Smooth muscle cell (in vitro differentiated cells): ENCODE data around the gene PCDHA10. TPM values are rescaled to one million over a fixed set of nuclear protein-coding genes. Genes with fewer than 3 reads are reported as not detected.
"Not testable (repeated sequence)": the region's sequence is repeated elsewhere in the genome, so short reads cannot be mapped to it uniquely, and the experiment has no call there.

Experiments
- DNase-seq: peaks from one replicate; lab custom pipeline; 2025; ENCODE audit not compliant: unreplicated experiment; lab: John Stamatoyannopoulos, UW
- H2AFZ ChIP-seq: fragments of 200-600 bp; sonication (generic); 2 replicates; pipeline ENCODE4 v1.6.0; 2016; ENCODE audit warnings: antibody characterized with exemption, low read depth, mild to moderate bottlenecking
- H3F3A ChIP-seq: fragments of 200-600 bp; sonication (generic); 2 replicates; pipeline ENCODE4 v1.6.0; 2017; ENCODE audit warnings: antibody characterized with exemption, low read depth
- H3K27ac ChIP-seq: fragments of 200-600 bp; sonication (generic); 2 replicates; pipeline ENCODE4 v1.5.1; 2016; ENCODE audit warnings: low read depth, mild to moderate bottlenecking
- H3K27me3 ChIP-seq: fragments of 200-600 bp; sonication (generic); 2 replicates; pipeline ENCODE4 v1.6.1; 2016; ENCODE audit warnings: low read depth, mild to moderate bottlenecking
- H3K36me3 ChIP-seq: fragments of 200-600 bp; sonication (generic); 2 replicates; pipeline ENCODE4 v1.5.1; 2016; ENCODE audit warnings: low read depth
- H3K4me1 ChIP-seq: fragments of 200-600 bp; sonication (generic); 2 replicates; pipeline ENCODE4 v1.5.1; 2016; ENCODE audit warnings: low read depth
- H3K4me2 ChIP-seq: fragments of 200-600 bp; sonication (generic); 2 replicates; pipeline ENCODE4 v1.6.0; 2016; ENCODE audit warnings: mild to moderate bottlenecking
- H3K4me3 ChIP-seq: fragments of 200-600 bp; sonication (generic); 2 replicates; pipeline ENCODE4 v1.5.1; 2016; ENCODE audit warnings: mild to moderate bottlenecking
- H3K79me2 ChIP-seq: fragments of 200-600 bp; sonication (generic); 2 replicates; pipeline ENCODE4 v1.6.0; 2016; ENCODE audit warnings: low read depth, mild to moderate bottlenecking
- H3K9ac ChIP-seq: fragments of 200-600 bp; sonication (generic); 2 replicates; pipeline ENCODE4 v1.6.0; 2016; ENCODE audit warnings: low read depth
- H3K9me3 ChIP-seq: fragments of 200-600 bp; sonication (generic); replicated peaks from 2 replicates; pipeline ENCODE4 v1.5.1; 2016; ENCODE audit warnings: low read depth
- H4K20me1 ChIP-seq: fragments of 200-600 bp; sonication (generic); 2 replicates; pipeline ENCODE4 v1.6.0; 2016; ENCODE audit warnings: low read depth
- WGBS: methylation state at CpG from one replicate; pipeline ENCODE4 v1.1.7; 2016; ENCODE audit warnings: low lambda C conversion rate; 5-methylcytosine and 5-hydroxymethylcytosine counted together
- polyA plus RNA-seq: library from polyadenylated mRNA; unstranded; fragments of >200 nt; fragmentation: Nextera tagmentation; extraction: Ambion mirVana; gene quantifications from 2 replicates; pipeline ENCODE4 v1.2.1, GENCODE V29; 2016
- total RNA-seq: library from RNA; depleted of rRNA; stranded (reverse); fragments of >200 nt; gene quantifications from 2 replicates; pipeline ENCODE4 v1.2.3, GENCODE V29; 2014
- TF ChIP-seq, protein P1 (sequence below): fragments of 200-600 bp; sonication (generic); IDR thresholded peaks from 2 replicates; pipeline ENCODE4 v1.5.1; 2017; ENCODE audit warnings: borderline replicate concordance, mild to moderate bottlenecking, antibody characterized with exemption; ENCODE audit not compliant: insufficient read depth, poor library complexity, severe bottlenecking

The PCDHA10 gene
- total and polyA plus RNA-seq, 2 experiments from 2014 or later = 10.1 to 16.1 TPM

DNA sequence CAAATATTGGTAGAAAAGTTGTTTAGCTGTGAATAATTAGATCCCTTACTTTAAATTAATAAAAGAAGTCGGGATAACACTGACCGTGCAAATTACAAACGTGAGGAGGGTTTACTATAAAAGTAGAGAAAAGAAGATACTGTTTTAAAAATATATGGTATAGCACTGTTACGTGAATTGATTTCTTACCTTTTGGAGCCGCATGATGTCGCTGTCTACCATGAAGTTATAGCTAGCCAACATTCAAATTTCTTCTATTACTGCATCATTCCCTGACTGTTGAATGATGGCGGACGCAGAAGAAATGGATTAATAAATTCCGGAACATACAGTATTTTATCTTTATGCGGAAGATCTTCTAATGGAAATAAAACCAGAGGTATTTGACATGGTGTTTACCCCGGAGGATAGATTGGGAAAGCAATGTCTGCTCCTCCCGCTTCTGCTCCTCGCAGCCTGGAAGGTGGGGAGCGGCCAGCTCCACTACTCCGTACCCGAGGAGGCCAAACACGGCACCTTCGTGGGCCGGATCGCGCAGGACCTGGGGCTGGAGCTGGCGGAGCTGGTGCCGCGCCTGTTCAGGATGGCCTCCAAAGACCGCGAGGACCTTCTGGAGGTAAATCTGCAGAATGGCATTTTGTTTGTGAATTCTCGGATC lies 27.9 kb upstream of the PCDHA10 start, which contains the start of gene PCDHA6:
Gene PCDHA6, plus strand, starts transcription at position 257 of the 658 bp plus-strand sequence. Its CDS starts 132 bp downstream, at position 389.
- no peak for DNase-seq
- Histone ChIP-seq H3F3A (no peaks in the 10 kb centered on the region), H3K4me2 (no peak within 1 kb of the TSS), H4K20me1 (no peaks in the 10 kb centered on the region), H3K27ac (no peak within 1 kb of the TSS), H3K9me3 (no peaks in the 10 kb centered on the region), H3K9ac (no peak within 1 kb of the TSS), H3K79me2 (no peaks in the 10 kb centered on the region), H3K27me3 (no peaks in the 10 kb centered on the region), H3K4me1 (no peaks in the 10 kb centered on the region), H3K36me3 (no peaks in the 10 kb centered on the region), H2AFZ (no peak within 1 kb of the TSS), H3K4me3 (no peak within 1 kb of the TSS)
- 94% methylated on average over 27 of the region's 27 CpGs for WGBS
- TF ChIP-seq, protein P1, sequence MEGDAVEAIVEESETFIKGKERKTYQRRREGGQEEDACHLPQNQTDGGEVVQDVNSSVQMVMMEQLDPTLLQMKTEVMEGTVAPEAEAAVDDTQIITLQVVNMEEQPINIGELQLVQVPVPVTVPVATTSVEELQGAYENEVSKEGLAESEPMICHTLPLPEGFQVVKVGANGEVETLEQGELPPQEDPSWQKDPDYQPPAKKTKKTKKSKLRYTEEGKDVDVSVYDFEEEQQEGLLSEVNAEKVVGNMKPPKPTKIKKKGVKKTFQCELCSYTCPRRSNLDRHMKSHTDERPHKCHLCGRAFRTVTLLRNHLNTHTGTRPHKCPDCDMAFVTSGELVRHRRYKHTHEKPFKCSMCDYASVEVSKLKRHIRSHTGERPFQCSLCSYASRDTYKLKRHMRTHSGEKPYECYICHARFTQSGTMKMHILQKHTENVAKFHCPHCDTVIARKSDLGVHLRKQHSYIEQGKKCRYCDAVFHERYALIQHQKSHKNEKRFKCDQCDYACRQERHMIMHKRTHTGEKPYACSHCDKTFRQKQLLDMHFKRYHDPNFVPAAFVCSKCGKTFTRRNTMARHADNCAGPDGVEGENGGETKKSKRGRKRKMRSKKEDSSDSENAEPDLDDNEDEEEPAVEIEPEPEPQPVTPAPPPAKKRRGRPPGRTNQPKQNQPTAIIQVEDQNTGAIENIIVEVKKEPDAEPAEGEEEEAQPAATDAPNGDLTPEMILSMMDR = no peak

DNA sequence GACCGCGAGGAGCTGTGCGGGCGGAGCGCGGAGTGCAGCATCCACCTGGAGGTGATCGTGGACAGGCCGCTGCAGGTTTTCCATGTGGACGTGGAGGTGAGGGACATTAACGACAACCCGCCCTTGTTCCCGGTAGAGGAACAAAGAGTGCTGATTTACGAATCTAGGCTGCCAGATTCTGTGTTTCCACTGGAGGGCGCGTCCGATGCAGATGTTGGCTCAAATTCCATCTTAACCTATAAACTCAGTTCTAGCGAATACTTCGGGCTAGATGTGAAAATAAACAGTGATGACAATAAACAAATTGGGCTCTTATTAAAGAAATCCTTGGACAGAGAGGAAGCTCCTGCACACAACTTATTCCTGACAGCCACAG lies 27.3 kb upstream of the PCDHA10 start:
- Histone ChIP-seq H3K9ac (no peak overlapping the region), H4K20me1 (no peaks in the 10 kb centered on the region), H3K27me3 (no peaks in the 10 kb centered on the region), H3K4me1 (no peaks in the 10 kb centered on the region), H3K27ac (no peak overlapping the region), H3K9me3 (no peaks in the 10 kb centered on the region), H3K4me2 (no peak overlapping the region), H3K4me3 (no peak overlapping the region), H2AFZ (no peak overlapping the region), H3F3A (no peaks in the 10 kb centered on the region), H3K79me2 (no peaks in the 10 kb centered on the region), H3K36me3 (no peaks in the 10 kb centered on the region)
- no peak for DNase-seq
- WGBS = 94% methylated on average over 18 of the region's 18 CpGs
- TF ChIP-seq, protein P1 = no peak

DNA sequence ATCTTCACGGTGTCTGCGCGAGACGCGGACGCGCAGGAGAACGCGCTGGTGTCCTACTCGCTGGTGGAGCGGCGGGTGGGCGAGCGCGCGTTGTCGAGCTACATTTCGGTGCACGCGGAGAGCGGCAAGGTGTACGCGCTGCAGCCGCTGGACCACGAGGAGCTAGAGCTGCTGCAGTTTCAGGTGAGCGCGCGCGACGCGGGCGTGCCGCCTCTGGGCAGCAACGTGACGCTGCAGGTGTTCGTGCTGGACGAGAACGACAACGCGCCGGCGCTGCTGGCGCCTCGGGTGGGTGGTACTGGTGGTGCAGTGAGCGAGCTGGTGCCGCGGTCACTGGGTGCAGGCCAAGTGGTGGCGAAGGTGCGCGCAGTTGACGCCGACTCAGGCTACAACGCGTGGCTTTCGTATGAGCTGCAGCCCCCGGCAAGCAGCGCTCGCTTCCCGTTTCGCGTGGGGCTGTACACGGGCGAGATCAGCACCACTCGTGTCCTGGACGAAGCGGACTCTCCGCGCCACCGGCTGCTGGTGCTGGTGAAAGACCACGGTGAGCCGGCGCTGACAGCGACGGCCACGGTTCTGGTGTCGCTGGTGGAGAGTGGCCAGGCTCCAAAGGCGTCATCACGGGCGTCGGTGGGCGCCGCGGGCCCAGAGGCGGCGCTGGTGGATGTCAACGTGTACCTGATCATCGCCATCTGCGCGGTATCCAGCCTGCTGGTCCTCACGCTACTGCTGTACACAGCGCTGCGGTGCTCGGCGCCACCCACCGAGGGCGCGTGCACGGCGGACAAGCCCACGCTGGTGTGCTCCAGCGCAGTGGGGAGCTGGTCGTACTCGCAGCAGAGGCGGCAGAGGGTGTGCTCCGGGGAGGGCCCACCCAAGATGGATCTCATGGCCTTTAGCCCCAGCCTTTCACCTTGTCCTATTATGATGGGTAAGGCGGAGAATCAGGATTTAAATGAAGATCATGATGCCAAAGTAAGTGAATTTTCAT lies 25.9 kb upstream of the PCDHA10 start:
- H3K4me3 ChIP-seq, H3K9me3 ChIP-seq, H3K9ac ChIP-seq, H3F3A ChIP-seq, H2AFZ ChIP-seq, H3K4me2 ChIP-seq, H3K27ac ChIP-seq, H3K79me2 ChIP-seq, H3K27me3 ChIP-seq, H3K4me1 ChIP-seq, H3K36me3 ChIP-seq, DNase-seq, H4K20me1 ChIP-seq: not testable (repeated sequence)
- WGBS = 99% methylated on average over 100 of the region's 106 CpGs

DNA sequence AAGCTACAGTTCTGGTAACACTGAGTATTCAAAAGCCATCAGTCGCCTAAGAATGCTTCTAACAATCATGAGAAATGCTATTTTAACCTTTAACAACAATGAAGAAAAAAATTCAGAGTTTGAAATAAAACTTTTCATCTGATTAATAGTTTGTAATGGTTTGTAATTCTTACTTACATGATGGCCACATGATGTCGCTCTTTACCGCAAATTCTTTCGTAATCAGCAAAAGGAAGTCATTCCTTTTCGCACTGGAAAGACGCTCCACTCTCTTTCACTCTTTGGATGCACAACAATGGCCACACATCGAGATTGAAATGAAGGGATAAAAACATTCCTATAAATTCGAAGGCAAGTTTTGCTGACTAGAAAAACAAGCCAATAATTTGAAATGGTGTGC lies 21.7 kb upstream of the PCDHA10 start, which contains the start of gene PCDHA7:
Gene PCDHA7, plus strand, starts transcription at position 277 of the 400 bp plus-strand sequence. Its CDS starts 115 bp downstream, at position 392.
- WGBS = 88% methylated on average over 8 of the region's 8 CpGs
- Histone ChIP-seq H3K27ac (no peak within 1 kb of the TSS), H4K20me1 (no peaks in the 10 kb centered on the region), H3K4me2 (no peak within 1 kb of the TSS), H3K27me3 (no peaks in the 10 kb centered on the region), H3K9ac (no peak within 1 kb of the TSS), H3K4me3 (peak within 1 kb of the TSS; percentile 15), H3K36me3 (no peaks in the 10 kb centered on the region), H3K4me1 (no peaks in the 10 kb centered on the region), H3K9me3 (no peaks in the 10 kb centered on the region), H2AFZ (no peak within 1 kb of the TSS), H3K79me2 (no peaks in the 10 kb centered on the region), H3F3A (no peaks in the 10 kb centered on the region)
- TF ChIP-seq, protein P1 = no peak
- no peak for DNase-seq

DNA sequence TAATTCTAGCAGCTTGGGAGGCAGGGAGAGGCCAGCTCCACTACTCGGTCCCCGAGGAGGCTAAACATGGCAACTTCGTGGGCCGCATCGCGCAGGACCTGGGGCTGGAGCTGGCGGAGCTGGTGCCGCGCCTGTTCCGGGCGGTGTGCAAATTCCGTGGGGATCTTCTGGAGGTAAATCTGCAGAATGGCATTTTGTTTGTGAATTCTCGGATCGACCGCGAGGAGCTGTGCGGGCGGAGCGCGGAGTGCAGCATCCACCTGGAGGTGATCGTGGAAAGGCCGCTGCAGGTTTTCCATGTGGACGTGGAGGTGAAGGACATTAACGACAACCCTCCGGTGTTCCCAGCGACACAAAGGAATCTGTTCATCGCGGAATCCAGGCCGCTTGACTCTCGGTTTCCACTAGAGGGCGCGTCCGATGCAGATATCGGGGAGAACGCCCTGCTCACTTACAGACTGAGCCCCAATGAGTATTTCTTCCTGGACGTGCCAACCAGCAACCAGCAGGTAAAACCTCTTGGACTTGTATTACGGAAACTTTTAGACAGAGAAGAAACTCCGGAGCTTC lies 21.2 kb upstream of the PCDHA10 start:
- H3K36me3 ChIP-seq, H4K20me1 ChIP-seq, H3K9me3 ChIP-seq, DNase-seq, H3K4me2 ChIP-seq, H3K9ac ChIP-seq, H3K27ac ChIP-seq, H3K79me2 ChIP-seq, H3F3A ChIP-seq, H3K4me1 ChIP-seq, H3K27me3 ChIP-seq, H2AFZ ChIP-seq: not testable (repeated sequence)
- peak overlapping the region; percentile 15 for H3K4me3 ChIP-seq
- WGBS = 80% methylated on average over 29 of the region's 38 CpGs
